Gastrocnemius medialis (tissue), 4 donors: ENCODE measurements around the gene OR11A1.

Experiments used
- POLR2A ChIP-seq, 2 donors: fragments of 450-650 bp; IDR thresholded peaks; one replicate each; pipeline ENCODE4 v1.6.1; 2017; ENCODE audit warnings: antibody characterized with exemption in 2 of 2, mild to moderate bottlenecking in 2 of 2, moderate library complexity in 2 of 2
- TF ChIP-seq, protein P1 (sequence below), 5 experiments: fragments of 450-650 bp in 3 of 5; fragments of 200-600 bp in 2 of 5; sonication (generic) in 2 of 5; IDR thresholded peaks in 4 of 5; conservative IDR thresholded peaks in 1 of 5; 1 replicate in 4 of 5; 2 replicates in 1 of 5; pipeline ENCODE4 v1.5.1; 2016 to 2019; ENCODE audit warnings: antibody characterized with exemption in 5 of 5, mild to moderate bottlenecking in 3 of 5, moderate library complexity in 3 of 5

DNA sequence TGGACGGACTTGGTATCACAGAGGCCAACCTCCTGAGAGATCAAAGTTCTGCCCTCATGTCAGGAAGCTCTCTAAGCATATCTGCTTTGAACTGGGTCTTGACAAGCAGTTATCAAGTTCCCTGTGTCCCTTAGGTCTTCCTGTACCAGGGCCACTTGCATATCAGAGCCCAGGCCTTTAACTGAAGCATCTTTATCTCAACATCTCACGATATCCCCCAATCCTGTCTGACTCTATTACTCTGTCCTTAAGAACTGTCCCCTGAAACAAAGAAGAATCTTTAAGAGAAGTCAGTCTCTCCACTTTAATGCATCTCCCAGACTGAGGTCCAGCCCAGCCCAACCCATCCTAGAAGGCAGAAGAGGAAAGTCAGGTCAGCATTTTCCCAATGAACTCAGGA lies 22.7 kb upstream of the OR11A1 start:
- TF ChIP-seq, protein P1, sequence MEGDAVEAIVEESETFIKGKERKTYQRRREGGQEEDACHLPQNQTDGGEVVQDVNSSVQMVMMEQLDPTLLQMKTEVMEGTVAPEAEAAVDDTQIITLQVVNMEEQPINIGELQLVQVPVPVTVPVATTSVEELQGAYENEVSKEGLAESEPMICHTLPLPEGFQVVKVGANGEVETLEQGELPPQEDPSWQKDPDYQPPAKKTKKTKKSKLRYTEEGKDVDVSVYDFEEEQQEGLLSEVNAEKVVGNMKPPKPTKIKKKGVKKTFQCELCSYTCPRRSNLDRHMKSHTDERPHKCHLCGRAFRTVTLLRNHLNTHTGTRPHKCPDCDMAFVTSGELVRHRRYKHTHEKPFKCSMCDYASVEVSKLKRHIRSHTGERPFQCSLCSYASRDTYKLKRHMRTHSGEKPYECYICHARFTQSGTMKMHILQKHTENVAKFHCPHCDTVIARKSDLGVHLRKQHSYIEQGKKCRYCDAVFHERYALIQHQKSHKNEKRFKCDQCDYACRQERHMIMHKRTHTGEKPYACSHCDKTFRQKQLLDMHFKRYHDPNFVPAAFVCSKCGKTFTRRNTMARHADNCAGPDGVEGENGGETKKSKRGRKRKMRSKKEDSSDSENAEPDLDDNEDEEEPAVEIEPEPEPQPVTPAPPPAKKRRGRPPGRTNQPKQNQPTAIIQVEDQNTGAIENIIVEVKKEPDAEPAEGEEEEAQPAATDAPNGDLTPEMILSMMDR (IDR thresholded peaks at IDR 0.05 in 4 of 5, conservative IDR thresholded peaks at IDR 0.05 in 1 of 5) = no peak
- TF ChIP-seq POLR2A (IDR thresholded peaks at IDR 0.05) = no peak
